ENCODE measurements around the gene RNGTT. TPM values are rescaled to one million over a fixed set of nuclear protein-coding genes. Genes with fewer than 3 reads are reported as not detected.
"Not testable (repeated sequence)": the region's sequence is repeated elsewhere in the genome, so short reads cannot be mapped to it uniquely, and the experiment has no call there.

The RNGTT gene
- total RNA-seq, 1 donor from 2014 or later = 6.1 TPM

GRCh38 chr6:88914895-88915598 is 48.4 kb downstream of the RNGTT start:
- DNase-seq (ENCODE audit: low spot score) (no peak), ATAC-seq (no peak)

- no peak for ATAC-seq
- DNase-seq (ENCODE audit: low spot score) = no peak
These were observed 49.2 kb downstream of the RNGTT start for GRCh38 chr6:88914180-88914579.

DNA sequence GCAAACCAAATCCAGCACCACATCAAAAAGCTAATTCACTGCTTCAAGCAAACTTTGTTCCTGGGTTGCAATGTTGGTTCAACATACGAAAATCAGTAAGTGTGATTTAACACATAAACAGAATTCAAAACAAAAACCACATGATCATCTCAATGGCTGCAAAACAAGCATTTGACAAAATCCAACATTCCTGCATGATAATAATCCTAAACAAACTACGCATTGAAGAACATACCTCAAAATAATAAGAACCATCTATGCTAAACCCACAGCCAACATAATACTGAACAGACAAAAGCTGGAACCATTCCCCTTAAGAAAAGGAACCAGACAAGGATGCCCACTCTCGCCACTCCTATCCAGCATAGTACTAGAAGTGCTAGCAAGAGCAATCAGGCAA is 49.9 kb downstream of the RNGTT start:
- ATAC-seq (no peak), DNase-seq (ENCODE audit: low spot score) (no peak)

- no peak for ATAC-seq
- no peak for DNase-seq (ENCODE audit: low spot score)
These were observed 52.3 kb downstream of the RNGTT start for GRCh38 chr6:88910922-88911778.

DNA sequence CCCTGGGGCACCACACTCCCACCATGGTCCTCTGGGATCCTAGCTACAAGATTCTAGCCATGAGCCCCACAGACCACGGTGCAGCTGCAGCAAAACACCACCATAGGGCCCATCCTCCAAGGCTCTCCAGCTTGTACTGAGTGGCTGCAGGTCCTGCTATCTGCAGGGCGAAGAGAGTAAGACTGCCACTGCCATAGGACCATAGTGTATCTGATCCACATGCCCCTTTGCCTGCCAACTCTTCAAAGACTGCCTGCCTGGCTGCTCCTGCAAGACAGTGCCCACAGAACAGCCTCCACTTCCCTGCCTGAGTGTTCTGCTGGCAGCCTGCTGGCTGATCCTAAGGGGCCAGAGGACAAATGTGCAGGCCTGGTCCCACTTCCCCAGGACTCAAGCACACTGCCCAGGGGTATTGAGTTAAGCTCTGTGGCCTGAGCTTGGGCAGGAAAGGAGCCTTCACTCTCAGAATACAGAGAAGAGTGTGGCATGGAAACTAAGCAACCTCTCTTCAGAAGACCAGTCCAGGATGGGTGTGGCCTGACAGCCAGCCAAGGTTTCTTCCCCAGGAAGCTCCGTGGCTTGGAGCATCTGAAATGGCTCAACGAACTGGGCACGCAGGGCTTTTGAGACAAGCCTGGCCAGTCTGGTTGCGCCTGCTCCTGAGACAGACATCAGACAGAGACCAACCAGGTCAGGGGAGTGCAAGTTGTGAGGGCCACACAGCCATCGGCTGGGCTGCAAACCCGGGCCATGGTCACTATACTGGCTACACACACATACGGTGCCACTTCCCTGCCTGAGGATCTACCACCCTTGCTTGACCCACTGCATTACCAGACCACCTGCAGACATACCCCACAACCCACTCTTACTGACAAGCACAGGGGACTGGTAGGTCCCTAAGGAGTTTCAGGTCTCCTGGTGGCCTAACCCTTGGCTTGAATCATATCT is 54.5 kb downstream of the RNGTT start:
- DNase-seq (ENCODE audit: low spot score) (no peak), ATAC-seq (peak; percentile 34)

DNA sequence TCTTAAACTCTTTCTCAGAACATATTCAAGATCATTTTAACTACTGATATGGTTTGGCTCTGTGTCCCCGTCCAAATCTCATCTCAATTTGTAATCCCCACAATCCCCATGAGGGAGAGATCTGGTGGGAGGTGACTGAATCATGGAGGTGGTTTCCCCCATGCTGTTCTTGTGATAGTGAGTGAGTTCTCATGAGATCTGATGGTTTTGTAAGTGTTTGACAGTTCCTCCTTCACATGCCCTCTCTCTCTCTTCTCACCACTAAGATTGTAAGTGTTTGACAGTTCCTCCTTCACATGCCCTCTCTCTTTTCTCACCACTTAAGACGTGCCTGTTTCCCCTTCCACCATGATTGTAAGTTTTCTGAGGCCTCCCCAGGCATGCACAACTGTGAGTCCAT is 56.3 kb downstream of the RNGTT start:
- not testable (repeated sequence) for ATAC-seq; DNase-seq (ENCODE audit: low spot score)

- DNase-seq (ENCODE audit: low spot score) (no peak), ATAC-seq (no peak)
These were observed 63.7 kb downstream of the RNGTT start for GRCh38 chr6:88899569-88900316.

- DNase-seq (ENCODE audit: low spot score) = no peak
These were observed 67.5 kb downstream of the RNGTT start for GRCh38 chr6:88895911-88896310.

GRCh38 chr6:88890860-88891845 is 72.3 kb downstream of the RNGTT start:
- DNase-seq (ENCODE audit: low spot score) (no peak), ATAC-seq (no peak)

More at GRCh38 chr6:88895911-88896310, 67.5 kb downstream of the RNGTT start:
- no peak for ATAC-seq

GRCh38 chr6:88890394-88890793 is 73.0 kb downstream of the RNGTT start:
- ATAC-seq = no peak
- no peak for DNase-seq (ENCODE audit: low spot score)

DNA sequence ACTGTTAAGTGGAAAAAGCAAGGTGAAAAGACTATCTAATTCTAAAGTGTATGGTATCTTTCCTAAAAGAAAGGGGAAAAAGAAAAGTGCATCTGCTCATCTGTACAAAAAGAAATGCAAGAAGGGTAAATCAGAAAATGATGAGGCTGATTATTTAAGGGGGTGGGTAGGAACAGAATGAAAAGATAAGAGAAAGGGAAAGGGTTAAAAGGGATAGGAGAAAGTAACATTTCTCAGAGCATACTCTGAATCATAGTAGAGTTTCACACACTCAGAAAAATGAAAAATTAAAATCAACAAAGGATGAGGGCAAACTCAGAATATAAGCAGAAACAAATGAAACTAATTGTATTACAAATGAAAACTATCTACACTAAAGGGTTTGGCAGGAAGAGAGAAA is 79.1 kb downstream of the RNGTT start:
- ATAC-seq (no peak), DNase-seq (ENCODE audit: low spot score) (no peak)

GRCh38 chr6:88882536-88882935 is 80.9 kb downstream of the RNGTT start:
- DNase-seq (ENCODE audit: low spot score) (no peak), ATAC-seq (no peak)

DNA sequence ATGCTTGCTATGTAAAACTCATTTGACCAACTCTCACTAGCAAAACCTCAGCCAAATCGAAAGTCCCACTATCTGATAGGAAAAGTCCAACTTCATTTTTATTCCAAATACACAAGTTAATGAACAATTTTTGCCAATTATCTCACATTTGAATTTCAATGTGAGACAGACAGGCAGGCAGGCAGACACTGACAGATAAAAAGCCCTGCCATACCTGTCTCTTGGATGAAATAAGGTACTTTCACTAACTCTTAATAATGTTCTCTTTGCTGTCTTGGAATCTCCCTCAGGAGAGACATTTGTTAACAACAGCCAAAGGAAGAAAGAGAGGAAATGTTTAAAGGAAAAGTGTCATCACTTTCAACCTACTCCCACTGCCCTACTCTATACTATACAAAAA is 82.0 kb downstream of the RNGTT start:
- ATAC-seq = peak; percentile 23

DNA sequence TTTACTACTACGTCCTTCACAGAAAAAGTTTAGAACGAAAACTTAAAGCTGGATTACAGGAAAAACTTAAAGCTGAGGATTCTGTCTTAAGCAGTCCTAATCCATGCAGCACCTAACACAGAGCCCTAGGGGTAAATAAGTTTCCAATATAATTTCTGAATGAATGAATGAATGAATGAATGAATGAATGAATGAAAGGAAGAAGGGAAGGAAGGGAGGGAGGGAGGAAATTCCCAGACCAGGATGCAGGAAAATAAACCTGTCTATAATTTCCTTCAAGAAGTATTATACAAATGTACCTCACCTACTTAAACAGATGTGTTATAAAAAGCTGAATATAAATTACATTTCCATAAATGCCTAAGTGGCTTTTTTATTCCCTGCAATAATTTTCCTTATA is 83.4 kb downstream of the RNGTT start:
- ATAC-seq (no peak), DNase-seq (ENCODE audit: low spot score) (no peak)

More for the DNA sequence above, 82.0 kb downstream of the RNGTT start:
- no peak for DNase-seq (ENCODE audit: low spot score)

DNA sequence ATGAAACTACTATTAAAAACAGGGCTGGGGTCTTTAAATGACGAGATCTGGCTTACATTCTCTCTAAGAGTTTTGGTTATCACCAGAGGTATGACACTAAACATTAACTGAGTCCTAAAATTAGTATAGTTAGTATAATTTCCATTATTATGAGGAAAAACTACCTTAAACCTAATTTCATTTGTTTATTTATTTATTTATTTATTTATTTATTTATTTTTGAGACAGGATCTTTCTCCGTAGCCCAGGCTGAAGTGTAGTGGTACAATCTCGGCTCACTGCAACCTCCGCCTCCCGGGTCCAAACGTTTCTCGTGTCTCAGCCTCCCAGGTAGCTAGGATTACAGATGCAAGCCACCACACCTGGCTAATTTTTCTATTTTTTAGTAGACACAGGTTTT is 85.5 kb downstream of the RNGTT start:
- DNase-seq (ENCODE audit: low spot score) (no peak), ATAC-seq (no peak)

- DNase-seq (ENCODE audit: low spot score) (no peak), ATAC-seq (peak; percentile 93)
These were observed 90.5 kb downstream of the RNGTT start for GRCh38 chr6:88872962-88873361.

DNA sequence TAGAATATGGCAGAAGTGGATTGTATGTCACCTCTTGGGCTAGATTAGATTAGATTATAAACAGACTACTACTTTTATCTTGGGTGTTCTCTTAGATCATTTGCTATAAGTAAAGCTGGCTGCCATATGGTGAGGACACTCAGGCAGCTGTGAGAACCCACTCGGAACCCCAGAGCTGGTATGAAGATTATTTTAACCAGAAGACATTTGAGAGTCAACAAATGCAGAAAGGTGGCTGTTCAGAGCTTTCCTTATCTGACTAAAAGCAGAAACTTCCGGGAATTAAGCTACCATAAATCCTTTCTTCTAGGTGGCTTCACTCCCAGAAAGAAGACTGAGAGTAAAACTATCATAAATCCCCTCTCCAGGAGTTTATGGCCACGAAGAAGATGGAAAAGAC is 91.9 kb downstream of the RNGTT start:
- ATAC-seq = no peak

DNA sequence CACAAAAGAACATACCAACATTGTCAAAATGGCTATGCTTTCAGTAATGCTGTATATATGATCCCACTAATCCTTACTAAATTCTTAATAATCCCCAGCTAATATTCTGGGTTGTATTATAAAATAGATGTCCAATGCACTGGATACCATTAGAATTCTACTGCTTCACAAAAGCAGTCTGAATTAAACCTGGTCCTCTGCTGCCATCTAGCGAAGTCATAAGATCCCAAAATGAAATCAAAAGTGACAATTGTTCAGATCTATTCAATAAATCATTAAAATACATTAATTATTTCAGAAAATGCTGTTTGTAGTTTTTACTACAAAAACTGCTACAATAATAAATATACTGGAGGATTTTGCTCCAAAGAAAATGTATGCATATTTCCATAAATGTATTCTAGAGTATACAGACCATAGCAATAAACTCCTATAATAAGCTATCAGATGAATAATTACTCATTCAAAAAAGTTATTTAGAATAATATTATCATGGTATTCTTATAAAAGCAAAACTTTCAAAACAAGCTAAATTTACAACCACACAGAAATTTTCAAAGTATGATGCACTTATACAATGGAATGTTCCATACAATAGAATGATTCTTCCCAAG is 92.6 kb downstream of the RNGTT start:
- ATAC-seq (peak; percentile 80), DNase-seq (ENCODE audit: low spot score) (no peak)

More for the DNA sequence above, 91.9 kb downstream of the RNGTT start:
- no peak for DNase-seq (ENCODE audit: low spot score)
